Motor neuron (in vitro differentiated cells): ENCODE data around the gene ST8SIA5. TPM values are rescaled to one million over a fixed set of nuclear protein-coding genes. Genes with fewer than 3 reads are reported as not detected.

ENCODE experiments used
- ATAC-seq, 8 experiments: fragments of 200-7000 bp; cut with Tn5 transposase; replicated peaks in 6 of 8; 2 replicates each; pipeline ENCODE4 v1.8.0; 2021; ENCODE audit warnings: mild to moderate bottlenecking in 8 of 8, moderate library complexity in 8 of 8
- H3K27ac ChIP-seq, 2 donors: fragments of 250-450 bp; sonication (Bioruptor Pico); 2 replicates each; pipeline ENCODE4 v1.9.0; 2021; ENCODE audit warnings: antibody characterized with exemption in 2 of 2, mild to moderate bottlenecking in 2 of 2, moderate library complexity in 1 of 2
- H3K4me1 ChIP-seq, 2 donors: fragments of 250-450 bp; sonication (Bioruptor Pico); replicated peaks in 1 of 2; 2 replicates each; pipeline ENCODE4 v1.6.1; 2021; ENCODE audit warnings: antibody characterized with exemption in 2 of 2, mild to moderate bottlenecking in 2 of 2, moderate library complexity in 1 of 2
- H3K4me3 ChIP-seq, 5 donors: fragments of 250-450 bp; sonication (Bioruptor Pico); 2 replicates each; pipeline ENCODE4 v1.9.0; 2021; ENCODE audit warnings: antibody characterized with exemption in 5 of 5, mild to moderate bottlenecking in 5 of 5, moderate library complexity in 4 of 5
- WGBS, 10 experiments: fragments of 450-650 bp; shearing (Covaris generic); methylation state at CpG; one replicate each; pipeline ENCODE4 v1.0.0; 2022; 5-methylcytosine and 5-hydroxymethylcytosine counted together
- in situ Hi-C, 9 experiments: fragments of 400-800 bp; cut with MboI; loops; one replicate each; pipeline ENCODE4 v1.15.0; 2021; ENCODE audit warnings: low sequenced_read_pairs in 9 of 9, low pct_unique_long_range_greater_than_20kb in 2 of 9; ENCODE audit not compliant: unreplicated experiment in 9 of 9
- total RNA-seq, 8 experiments: library from RNA; unstranded; fragments of 300-600 nt; gene quantifications; 2 replicates each; pipeline versions ENCODE4 v1.2.3 to v1.2.4, GENCODE V29; 2022

Gene ST8SIA5
- total RNA-seq, 8 experiments from 2014 or later, result 0.10 to 2.8 (median 0.88) TPM

DNA sequence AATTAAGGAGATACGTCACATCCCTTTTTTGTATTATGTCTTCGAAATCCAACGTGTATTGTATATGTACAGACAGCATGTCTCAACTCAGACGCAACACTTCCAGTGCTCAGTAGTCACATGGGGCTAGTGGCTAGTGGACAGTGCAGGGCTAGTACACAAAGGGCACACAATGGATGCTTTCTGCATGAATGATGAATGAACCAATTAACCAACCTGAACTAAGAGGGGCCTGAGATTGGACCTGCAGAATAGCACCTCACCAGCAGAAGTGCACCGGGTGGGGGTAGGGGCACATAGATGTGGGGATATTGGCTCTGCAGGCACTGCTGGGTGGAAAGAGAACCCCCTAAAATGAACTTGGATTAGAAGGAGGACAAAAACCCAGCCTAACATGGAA is 20.7 kb downstream of the ST8SIA5 start:
- in situ Hi-C loops, result no loop called here
- peaks cover 0 to 3% of the 10 kb centered on the region in 2 donors for H3K4me1 ChIP-seq
- no peak overlapping the region for H3K4me3 ChIP-seq
- no peak overlapping the region for H3K27ac ChIP-seq
- peak in 3 of 8 experiments; percentile 36 to 70 (median 62) for ATAC-seq
- 0 to 90% (median 66%) methylated on average over 1 to 5 of the region's 5 CpGs for WGBS, 10 experiments

- 13 to 100% (median 60%) methylated on average over 1 to 4 of the region's 4 CpGs; no CpG with 5 or more reads in 4 of the 10 experiments for WGBS, 10 experiments
- H3K4me3 ChIP-seq, result no peak overlapping the region
- H3K27ac ChIP-seq, result no peak overlapping the region
- peaks cover 0 to 3% of the 10 kb centered on the region in 2 donors for H3K4me1 ChIP-seq
- in situ Hi-C loops, result no loop called here
- ATAC-seq, result no peak
These were observed 21.9 kb downstream of the ST8SIA5 start for GRCh38 chr18:46734981-46735380.

- in situ Hi-C loops, result no loop called here
- no peak overlapping the region for H3K4me3 ChIP-seq
- no peak overlapping the region for H3K27ac ChIP-seq
- 95% methylated on average over 4 of the region's 11 CpGs; no CpG with 5 or more reads in 9 of the 10 experiments for WGBS, 10 experiments
- ATAC-seq, result no peak
- H3K4me1 ChIP-seq, result peaks cover 0 to 3% of the 10 kb centered on the region in 2 donors
These were observed 23.0 kb downstream of the ST8SIA5 start for GRCh38 chr18:46733872-46734271.

GRCh38 chr18:46732801-46733200 is 24.1 kb downstream of the ST8SIA5 start:
- in situ Hi-C loops, result no loop called here
- Histone ChIP-seq H3K4me3 (no peak overlapping the region), H3K27ac (no peak overlapping the region), H3K4me1 (peaks cover 0 to 3% of the 10 kb centered on the region in 2 donors)
- ATAC-seq, result no peak
- 0 to 96% (median 90%) methylated on average over 1 to 4 of the region's 6 CpGs; no CpG with 5 or more reads in 5 of the 10 experiments for WGBS, 10 experiments

- Histone ChIP-seq H3K4me1 (peaks cover 0 to 3% of the 10 kb centered on the region in 2 donors), H3K4me3 (no peak overlapping the region), H3K27ac (no peak overlapping the region)
- WGBS, 10 experiments, result 0 to 100% (median 93%) methylated on average over 1 to 2 of the region's 2 CpGs; no CpG with 5 or more reads in 5 of the 10 experiments
- in situ Hi-C loops, result no loop called here
- ATAC-seq, result no peak
These were observed 24.7 kb downstream of the ST8SIA5 start for GRCh38 chr18:46732201-46732600.

DNA sequence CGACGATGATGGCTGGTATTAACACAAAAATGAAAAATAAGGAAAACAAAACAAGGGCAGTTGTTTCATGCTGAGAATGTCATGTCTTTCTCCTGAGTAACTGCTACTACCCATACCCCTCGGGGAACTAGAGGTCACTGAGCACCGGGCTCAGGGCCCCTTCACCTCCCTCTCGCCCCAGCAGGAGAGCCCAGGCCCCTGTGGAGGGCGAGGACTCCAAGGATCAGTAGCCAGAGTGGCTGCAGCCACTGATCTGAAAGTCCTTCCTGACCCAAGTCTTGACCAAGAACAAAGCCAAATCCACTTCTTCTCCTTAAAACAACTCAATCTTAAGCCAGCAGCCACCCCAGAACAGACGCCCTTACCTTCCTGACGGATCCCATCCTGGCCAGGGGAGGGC is 25.5 kb downstream of the ST8SIA5 start:
- Histone ChIP-seq H3K27ac (no peak overlapping the region), H3K4me3 (no peak overlapping the region), H3K4me1 (peaks cover 0 to 3% of the 10 kb centered on the region in 2 donors)
- WGBS, 10 experiments, result 42 to 84% (median 65%) methylated on average over 2 to 7 of the region's 8 CpGs
- in situ Hi-C loops, result no loop called here
- no peak for ATAC-seq

- Histone ChIP-seq H3K4me3 (no peak overlapping the region), H3K27ac (no peak overlapping the region), H3K4me1 (no peaks in the 10 kb centered on the region)
- 25 to 97% (median 82%) methylated on average over 1 to 6 of the region's 6 CpGs; no CpG with 5 or more reads in 4 of the 10 experiments for WGBS, 10 experiments
- no peak for ATAC-seq
- in situ Hi-C loops, result no loop called here
These were observed 28.5 kb downstream of the ST8SIA5 start for GRCh38 chr18:46728219-46728930.

GRCh38 chr18:46727177-46727576 is 29.7 kb downstream of the ST8SIA5 start:
- H3K4me1 ChIP-seq, result no peaks in the 10 kb centered on the region
- no peak overlapping the region for H3K27ac ChIP-seq
- H3K4me3 ChIP-seq, result no peak overlapping the region

DNA sequence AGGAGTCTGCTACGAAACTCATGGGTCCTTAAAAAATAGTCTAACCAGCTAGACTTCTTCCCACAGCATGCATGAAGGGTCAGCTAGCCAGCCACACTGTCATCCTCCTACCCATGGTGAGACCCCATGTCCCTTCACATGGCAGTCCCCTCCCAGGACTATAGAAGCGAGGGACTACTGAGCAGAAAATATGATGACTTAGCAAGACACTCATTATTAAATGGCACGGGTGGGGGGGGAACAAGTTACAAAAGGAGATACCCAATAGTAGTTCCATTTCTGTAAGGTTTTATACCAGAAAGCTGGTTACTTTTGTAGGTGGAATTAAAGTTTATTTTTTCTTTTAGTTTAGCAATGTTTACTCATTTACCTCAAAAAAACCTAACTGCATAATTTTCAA is 31.5 kb downstream of the ST8SIA5 start:
- Histone ChIP-seq H3K4me3 (no peak overlapping the region), H3K27ac (no peak overlapping the region), H3K4me1 (no peaks in the 10 kb centered on the region)
- ATAC-seq, result no peak
- in situ Hi-C loops, result no loop called here
- WGBS, 10 experiments, result 0 to 80% (median 60%) methylated on average over 1 to 3 of the region's 3 CpGs; no CpG with 5 or more reads in 4 of the 10 experiments

More at GRCh38 chr18:46727177-46727576, 29.7 kb downstream of the ST8SIA5 start:
- in situ Hi-C loops, result no loop called here
- ATAC-seq, result no peak
- WGBS, 10 experiments, result 0 to 100% (median 100%) methylated on average over 1 of the region's 1 CpG; no CpG with 5 or more reads in 3 of the 10 experiments

GRCh38 chr18:46723856-46724415 is 32.9 kb downstream of the ST8SIA5 start:
- 60 to 95% (median 83%) methylated on average over 1 to 3 of the region's 4 CpGs; no CpG with 5 or more reads in 5 of the 10 experiments for WGBS, 10 experiments
- Histone ChIP-seq H3K27ac (no peak overlapping the region), H3K4me3 (no peak overlapping the region), H3K4me1 (no peaks in the 10 kb centered on the region)
- in situ Hi-C loops, result no loop called here
- no peak for ATAC-seq

- H3K27ac ChIP-seq, result no peak overlapping the region
- in situ Hi-C loops, result no loop called here
These were observed 34.8 kb downstream of the ST8SIA5 start for GRCh38 chr18:46722051-46722450.

DNA sequence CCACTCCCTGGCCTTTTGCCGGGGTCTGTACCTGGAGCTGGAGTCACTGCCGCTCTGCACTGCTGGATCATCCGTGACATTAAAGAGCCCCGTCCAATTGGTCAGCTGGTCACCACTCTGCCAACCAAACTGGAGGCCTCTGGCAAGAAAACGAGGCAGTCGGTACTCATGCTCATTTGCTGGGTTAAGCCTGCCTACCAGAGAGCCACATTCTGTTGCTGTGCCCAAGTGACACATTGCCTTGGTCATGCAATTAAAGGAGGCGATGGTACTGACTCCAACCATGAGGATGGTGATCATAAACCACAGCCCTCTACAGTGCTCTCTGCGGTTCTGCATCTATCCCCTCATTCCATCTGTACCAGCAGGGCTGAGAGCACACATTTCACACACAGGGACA is 35.5 kb downstream of the ST8SIA5 start:
- Histone ChIP-seq H3K27ac (no peak overlapping the region), H3K4me3 (no peak overlapping the region), H3K4me1 (no peaks in the 10 kb centered on the region)
- 0 to 89% (median 67%) methylated on average over 1 to 5 of the region's 8 CpGs; no CpG with 5 or more reads in 4 of the 10 experiments for WGBS, 10 experiments
- no peak for ATAC-seq
- in situ Hi-C loops, result no loop called here

More at GRCh38 chr18:46722051-46722450, 34.8 kb downstream of the ST8SIA5 start:
- WGBS, 10 experiments, result 0 to 80% (median 66%) methylated on average over 1 to 5 of the region's 5 CpGs; no CpG with 5 or more reads in 6 of the 10 experiments
- no peak for ATAC-seq
- no peak overlapping the region for H3K4me3 ChIP-seq
- no peaks in the 10 kb centered on the region for H3K4me1 ChIP-seq

GRCh38 chr18:46720521-46720920 is 36.3 kb downstream of the ST8SIA5 start:
- no peak for ATAC-seq
- Histone ChIP-seq H3K4me1 (no peaks in the 10 kb centered on the region), H3K27ac (no peak overlapping the region), H3K4me3 (no peak overlapping the region)
- in situ Hi-C loops, result no loop called here
- WGBS, 10 experiments, result 0 to 100% (median 88%) methylated on average over 1 to 3 of the region's 3 CpGs; no CpG with 5 or more reads in 3 of the 10 experiments
